Measurements from ENCODE around the gene ZSCAN4. TPM values are rescaled to one million over a fixed set of nuclear protein-coding genes. Genes with fewer than 3 reads are reported as not detected.

Gene ZSCAN4
- total RNA-seq, 2 experiments from 2014 or later, result not detected

GRCh38 chr19:57688011-57688763, 19.5 kb downstream of the ZSCAN4 start:
- H3K27ac Mint-ChIP-seq, result no peak overlapping the region
- H3K36me3 Mint-ChIP-seq (ENCODE audit: low read depth), result peaks cover 87% of the 10 kb centered on the region
- intact Hi-C loops (cut with micrococcal nuclease), result no loop called here
- H3K9me3 Mint-ChIP-seq, result peaks cover 78% of the 10 kb centered on the region
- H3K27me3 Mint-ChIP-seq (ENCODE audit: low read depth), result no peaks in the 10 kb centered on the region
- H3K4me1 Mint-ChIP-seq (ENCODE audit: low read depth), result peaks cover 14% of the 10 kb centered on the region
- CTCF ChIA-PET, result no interaction called here
- no peak overlapping the region for H3K4me3 Mint-ChIP-seq
- no peak for DNase-seq

GRCh38 chr19:57689750-57690149, 21.0 kb downstream of the ZSCAN4 start:
- no peak overlapping the region for H3K4me3 Mint-ChIP-seq
- CTCF ChIA-PET, result interaction anchor here (0.6 kb wide), 1 partner anchor 283 kb away, joined by 3 read pairs; no protein-coding TSS in a partner anchor
- no peak overlapping the region for H3K27ac Mint-ChIP-seq
- intact Hi-C loops (cut with micrococcal nuclease), result no loop called here
- DNase-seq, result no peak
- H3K36me3 Mint-ChIP-seq (ENCODE audit: low read depth), result peaks cover 85% of the 10 kb centered on the region
- peaks cover 72% of the 10 kb centered on the region for H3K9me3 Mint-ChIP-seq
- no peaks in the 10 kb centered on the region for H3K27me3 Mint-ChIP-seq (ENCODE audit: low read depth)
- H3K4me1 Mint-ChIP-seq (ENCODE audit: low read depth), result no peaks in the 10 kb centered on the region

GRCh38 chr19:57701625-57702024, 32.9 kb downstream of the ZSCAN4 start:
- Mint-ChIP-seq H3K9me3 (peaks cover 63% of the 10 kb centered on the region), H3K4me3 (no peak overlapping the region), H3K36me3 (ENCODE audit: low read depth) (peaks cover 73% of the 10 kb centered on the region), H3K4me1 (ENCODE audit: low read depth) (no peaks in the 10 kb centered on the region), H3K27me3 (ENCODE audit: low read depth) (no peaks in the 10 kb centered on the region), H3K27ac (no peak overlapping the region)
- intact Hi-C loops (cut with micrococcal nuclease), result no loop called here
- CTCF ChIA-PET, result no interaction called here
- no peak for DNase-seq

GRCh38 chr19:57706346-57706745, 37.6 kb downstream of the ZSCAN4 start:
- H3K27me3 Mint-ChIP-seq (ENCODE audit: low read depth), result peaks cover 15% of the 10 kb centered on the region

GRCh38 chr19:57708641-57709361, 40.1 kb downstream of the ZSCAN4 start, which contains the start of gene ZNF154:
TSS of gene ZNF154 (minus strand) at chr19:57709204. CDS start at chr19:57708971, 233 bp downstream.
- Mint-ChIP-seq H3K4me1 (ENCODE audit: low read depth) (peaks cover 4% of the 10 kb centered on the region), H3K27me3 (ENCODE audit: low read depth) (peaks cover 15% of the 10 kb centered on the region), H3K36me3 (ENCODE audit: low read depth) (peaks cover 67% of the 10 kb centered on the region), H3K4me3 (peak within 1 kb of the TSS; percentile 63), H3K27ac (no peak within 1 kb of the TSS), H3K9me3 (peaks cover 51% of the 10 kb centered on the region)
- peak; percentile 21 for DNase-seq
- intact Hi-C loops (cut with micrococcal nuclease), result no loop called here
- CTCF ChIA-PET, result no interaction called here

More at GRCh38 chr19:57706346-57706745, 37.6 kb downstream of the ZSCAN4 start:
- no peak overlapping the region for H3K27ac Mint-ChIP-seq
- H3K4me1 Mint-ChIP-seq (ENCODE audit: low read depth), result peaks cover 4% of the 10 kb centered on the region
- H3K4me3 Mint-ChIP-seq, result no peak overlapping the region
- peaks cover 57% of the 10 kb centered on the region for H3K9me3 Mint-ChIP-seq
- intact Hi-C loops (cut with micrococcal nuclease), result no loop called here
- CTCF ChIA-PET, result no interaction called here
- peaks cover 72% of the 10 kb centered on the region for H3K36me3 Mint-ChIP-seq (ENCODE audit: low read depth)
- no peak for DNase-seq

GRCh38 chr19:57709616-57710015, 40.9 kb downstream of the ZSCAN4 start:
- H3K9me3 Mint-ChIP-seq, result peaks cover 52% of the 10 kb centered on the region
- H3K36me3 Mint-ChIP-seq (ENCODE audit: low read depth), result peaks cover 67% of the 10 kb centered on the region
- intact Hi-C loops (cut with micrococcal nuclease), result no loop called here
- H3K27me3 Mint-ChIP-seq (ENCODE audit: low read depth), result peaks cover 15% of the 10 kb centered on the region
- DNase-seq, result no peak
- peaks cover 4% of the 10 kb centered on the region for H3K4me1 Mint-ChIP-seq (ENCODE audit: low read depth)
- CTCF ChIA-PET, result no interaction called here
- no peak overlapping the region for H3K4me3 Mint-ChIP-seq
- no peak overlapping the region for H3K27ac Mint-ChIP-seq

- H3K27ac Mint-ChIP-seq, result no peak overlapping the region
- DNase-seq, result no peak
- intact Hi-C loops (cut with micrococcal nuclease), result no loop called here
- CTCF ChIA-PET, result no interaction called here
- peaks cover 73% of the 10 kb centered on the region for H3K36me3 Mint-ChIP-seq (ENCODE audit: low read depth)
- peaks cover 15% of the 10 kb centered on the region for H3K27me3 Mint-ChIP-seq (ENCODE audit: low read depth)
- H3K9me3 Mint-ChIP-seq, result peaks cover 51% of the 10 kb centered on the region
- H3K4me3 Mint-ChIP-seq, result no peak overlapping the region
- peaks cover 4% of the 10 kb centered on the region for H3K4me1 Mint-ChIP-seq (ENCODE audit: low read depth)
Observed at GRCh38 chr19:57712222-57712621, 43.5 kb downstream of the ZSCAN4 start.

GRCh38 chr19:57719424-57719823, 50.7 kb downstream of the ZSCAN4 start:
- peaks cover 81% of the 10 kb centered on the region for H3K36me3 Mint-ChIP-seq (ENCODE audit: low read depth)
- CTCF ChIA-PET, result interaction anchor here (0.6 kb wide), 1 partner anchor 16 kb away, joined by 4 read pairs; no protein-coding TSS in a partner anchor
- no peaks in the 10 kb centered on the region for H3K4me1 Mint-ChIP-seq (ENCODE audit: low read depth)
- no peak overlapping the region for H3K27ac Mint-ChIP-seq
- H3K4me3 Mint-ChIP-seq, result no peak overlapping the region
- no peak for DNase-seq
- intact Hi-C loops (cut with micrococcal nuclease), result no loop called here
- peaks cover 72% of the 10 kb centered on the region for H3K9me3 Mint-ChIP-seq
- no peaks in the 10 kb centered on the region for H3K27me3 Mint-ChIP-seq (ENCODE audit: low read depth)

- peaks cover 2% of the 10 kb centered on the region for H3K4me1 Mint-ChIP-seq (ENCODE audit: low read depth)
- intact Hi-C loops (cut with micrococcal nuclease), result no loop called here
- H3K27me3 Mint-ChIP-seq (ENCODE audit: low read depth), result no peaks in the 10 kb centered on the region
- no peak overlapping the region for H3K4me3 Mint-ChIP-seq
- no peak overlapping the region for H3K27ac Mint-ChIP-seq
- peaks cover 80% of the 10 kb centered on the region for H3K36me3 Mint-ChIP-seq (ENCODE audit: low read depth)
- H3K9me3 Mint-ChIP-seq, result peaks cover 72% of the 10 kb centered on the region
- no peak for DNase-seq
- CTCF ChIA-PET, result interaction anchor here (0.6 kb wide), 1 partner anchor 16 kb away, joined by 4 read pairs; no protein-coding TSS in a partner anchor
Observed at GRCh38 chr19:57719901-57720519, 51.3 kb downstream of the ZSCAN4 start.

GRCh38 chr19:57720878-57721277, 52.1 kb downstream of the ZSCAN4 start:
- Mint-ChIP-seq H3K4me1 (ENCODE audit: low read depth) (peaks cover 2% of the 10 kb centered on the region), H3K27me3 (ENCODE audit: low read depth) (no peaks in the 10 kb centered on the region), H3K36me3 (ENCODE audit: low read depth) (peaks cover 78% of the 10 kb centered on the region), H3K4me3 (no peak overlapping the region), H3K9me3 (peaks cover 67% of the 10 kb centered on the region), H3K27ac (no peak overlapping the region)
- CTCF ChIA-PET, result no interaction called here
- intact Hi-C loops (cut with micrococcal nuclease), result no loop called here
- DNase-seq, result no peak

Data from activated naive CD4-positive, alpha-beta T cell treated with anti-CD3 and anti-CD28 coated beads for 36 hours (primary cell).